ENCODE data around the gene KNG1.
A peak's percentile ranks its signal among the peaks of the same experiment; 100 is the strongest.

Gene KNG1

DNA sequence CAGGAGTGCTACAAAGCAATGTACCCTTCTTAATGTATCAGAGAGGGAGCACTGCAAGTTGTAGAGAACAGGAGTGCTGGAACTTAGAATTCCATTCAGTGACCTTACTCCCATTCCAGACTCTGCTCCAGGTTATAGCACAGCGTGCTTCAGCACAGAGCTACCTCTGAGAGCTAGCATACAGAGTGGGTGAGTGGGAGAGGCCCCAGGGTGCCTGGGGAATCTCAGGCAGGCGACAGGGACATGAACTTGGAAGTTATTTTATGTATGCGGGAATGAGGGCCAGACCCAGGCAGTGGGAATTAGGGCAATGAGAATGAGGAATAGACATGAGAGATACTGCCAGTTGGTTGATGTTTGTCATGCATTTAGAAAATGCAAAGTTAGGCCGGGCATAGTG lies 3.7 kb upstream of the KNG1 start:
- no peak for DNase-seq

GRCh38 chr3:186719945-186720739 lies 3.0 kb downstream of the KNG1 start:
- no peak for DNase-seq

GRCh38 chr3:186722457-186722856 lies 5.3 kb downstream of the KNG1 start:
- DNase-seq: no peak

DNA sequence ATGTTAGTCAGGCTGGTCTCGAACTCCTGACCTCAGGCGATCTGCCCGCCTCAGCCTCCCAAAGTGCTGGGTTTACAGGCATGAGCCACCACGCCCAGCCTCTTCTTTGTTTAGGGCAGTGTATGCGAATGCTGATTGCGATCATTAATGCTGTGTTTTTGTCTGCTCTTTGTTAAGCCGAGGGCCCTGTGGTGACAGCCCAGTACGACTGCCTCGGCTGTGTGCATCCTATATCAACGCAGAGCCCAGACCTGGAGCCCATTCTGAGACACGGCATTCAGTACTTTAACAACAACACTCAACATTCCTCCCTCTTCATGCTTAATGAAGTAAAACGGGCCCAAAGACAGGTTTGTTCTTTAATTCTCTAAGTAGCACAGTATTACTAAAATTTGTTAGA lies 7.8 kb downstream of the KNG1 start:
- no peak for DNase-seq

DNA sequence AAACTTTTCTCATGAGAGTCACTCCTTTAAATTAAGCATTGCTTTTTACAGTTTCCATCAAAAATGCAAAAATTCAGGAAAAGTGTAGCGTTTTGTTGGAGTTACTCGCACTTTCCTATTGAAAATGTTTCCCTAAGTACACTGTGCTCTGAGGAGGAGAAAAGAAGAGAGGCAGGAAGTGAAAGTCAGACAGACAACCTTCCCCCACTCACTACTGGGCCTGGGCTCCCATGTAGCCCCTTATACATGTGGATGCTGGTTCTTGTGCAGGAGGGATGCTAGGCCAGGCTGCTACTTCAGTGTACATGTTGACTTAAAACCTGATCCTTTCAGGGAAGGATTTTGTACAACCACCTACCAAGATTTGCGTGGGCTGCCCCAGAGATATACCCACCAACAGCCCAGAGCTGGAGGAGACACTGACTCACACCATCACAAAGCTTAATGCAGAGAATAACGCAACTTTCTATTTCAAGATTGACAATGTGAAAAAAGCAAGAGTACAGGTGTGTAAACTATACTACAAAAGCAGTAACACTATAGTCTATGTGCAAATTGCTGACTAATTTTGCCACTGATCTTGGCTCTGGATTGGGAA lies 15.1 kb downstream of the KNG1 start:
- no peak for DNase-seq

DNA sequence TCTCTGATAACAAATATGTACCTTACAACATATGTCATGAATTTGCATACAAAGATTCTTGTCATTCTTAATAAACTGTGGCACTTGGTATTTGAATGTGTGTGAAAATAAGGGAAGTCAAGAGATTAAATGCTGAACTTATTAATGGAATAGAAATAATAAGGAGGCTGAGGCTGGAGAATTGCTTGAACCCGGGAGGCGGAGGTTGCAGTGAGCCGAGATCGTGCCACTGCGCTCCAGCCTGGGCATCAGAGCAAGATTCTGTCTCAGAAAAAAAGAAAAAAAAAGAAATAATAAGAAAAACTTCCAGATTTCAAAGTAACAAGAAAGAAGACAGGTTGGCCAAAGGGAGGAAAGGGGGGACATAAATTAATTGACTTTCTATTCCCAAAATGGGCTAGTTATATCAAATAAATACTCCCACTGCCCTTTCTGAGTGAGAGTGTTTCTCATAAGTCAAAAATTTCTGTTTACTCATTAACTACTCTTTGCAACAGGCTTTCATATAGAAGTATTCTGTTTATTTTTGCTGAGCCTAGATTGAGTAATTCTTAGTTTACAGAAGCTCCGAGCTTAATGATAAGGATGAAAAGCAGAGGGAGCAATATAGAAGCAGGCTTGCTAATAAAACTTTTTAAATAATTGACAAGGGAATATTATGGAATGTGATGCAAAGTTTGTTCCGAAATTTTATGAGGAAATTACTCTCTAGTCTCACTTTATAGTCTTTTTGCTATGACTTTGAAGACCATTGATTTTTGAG lies 25.6 kb downstream of the KNG1 start:
- DNase-seq: no peak

DNA sequence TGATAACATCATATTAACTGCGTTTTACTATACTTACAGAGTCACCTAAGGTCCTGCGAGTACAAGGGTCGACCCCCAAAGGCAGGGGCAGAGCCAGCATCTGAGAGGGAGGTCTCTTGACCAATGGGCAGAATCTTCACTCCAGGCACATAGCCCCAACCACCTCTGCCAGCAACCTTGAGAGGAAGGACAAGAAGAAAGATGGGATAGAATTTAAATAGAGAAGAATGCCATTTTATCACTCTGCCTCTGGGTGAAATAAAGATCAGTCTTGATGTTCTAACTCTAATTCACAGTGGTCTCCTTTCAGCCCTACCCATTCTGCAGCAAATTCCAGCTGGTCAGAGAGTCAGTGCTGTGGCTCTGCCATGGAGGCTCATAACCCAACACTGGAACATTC lies 26.5 kb downstream of the KNG1 start:
- DNase-seq: no peak

DNA sequence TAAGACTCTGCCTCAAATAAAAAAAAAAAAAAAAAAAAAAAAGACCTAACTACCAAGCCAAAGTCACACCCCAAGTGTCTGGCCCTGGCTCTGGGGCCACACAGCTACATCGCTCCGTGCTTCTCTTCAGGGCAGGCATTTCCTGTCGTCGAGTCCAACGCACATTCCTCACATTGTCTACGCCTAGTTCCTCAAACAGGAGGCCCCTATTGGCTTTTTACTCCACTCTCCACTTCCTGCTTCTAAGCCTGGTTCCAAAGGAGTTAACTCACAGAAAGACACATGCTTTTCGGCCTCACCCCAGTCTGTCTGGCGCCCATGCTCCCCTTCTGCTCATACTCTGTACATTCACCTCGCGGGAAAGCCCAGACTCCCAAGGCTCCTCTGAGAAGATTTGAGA lies 28.8 kb downstream of the KNG1 start:
- peak; percentile 41 for DNase-seq

- no peak for DNase-seq
Observed at GRCh38 chr3:186750316-186750715, 33.2 kb downstream of the KNG1 start.

GRCh38 chr3:186751480-186751879 lies 34.3 kb downstream of the KNG1 start:
- DNase-seq: no peak

GRCh38 chr3:186754006-186754405 lies 36.8 kb downstream of the KNG1 start:
- DNase-seq: no peak

GRCh38 chr3:186754871-186755270 lies 37.7 kb downstream of the KNG1 start:
- no peak for DNase-seq

- no peak for DNase-seq
Observed at GRCh38 chr3:186757214-186757613, 40.1 kb downstream of the KNG1 start.

DNA sequence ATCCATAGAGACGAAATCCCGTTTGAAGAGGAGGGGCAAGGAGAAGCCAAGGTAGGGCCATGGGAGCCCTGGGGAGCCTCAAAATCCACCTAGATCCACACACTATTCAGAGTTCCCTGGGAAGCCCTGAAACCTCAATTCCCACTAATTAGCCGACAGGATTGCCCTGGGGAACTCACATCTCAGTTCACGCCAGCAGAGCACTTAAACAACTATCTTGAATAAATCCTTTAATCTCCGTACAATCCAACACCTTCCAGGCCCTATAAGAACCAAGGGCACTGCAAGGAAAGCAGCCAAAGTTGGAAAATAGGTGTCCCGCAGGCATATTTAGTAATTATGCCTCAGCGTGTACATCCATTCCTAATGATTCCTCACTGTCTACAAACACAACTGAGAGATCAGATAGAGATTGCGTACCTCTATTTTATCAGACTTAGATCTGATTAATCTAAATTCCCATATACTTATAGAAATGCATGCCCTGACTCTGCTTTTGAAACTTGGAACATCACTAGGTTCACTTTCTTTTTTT lies 40.6 kb downstream of the KNG1 start:
- no peak for DNase-seq

GRCh38 chr3:186759231-186759930 lies 42.2 kb downstream of the KNG1 start:
- no peak for DNase-seq

DNA sequence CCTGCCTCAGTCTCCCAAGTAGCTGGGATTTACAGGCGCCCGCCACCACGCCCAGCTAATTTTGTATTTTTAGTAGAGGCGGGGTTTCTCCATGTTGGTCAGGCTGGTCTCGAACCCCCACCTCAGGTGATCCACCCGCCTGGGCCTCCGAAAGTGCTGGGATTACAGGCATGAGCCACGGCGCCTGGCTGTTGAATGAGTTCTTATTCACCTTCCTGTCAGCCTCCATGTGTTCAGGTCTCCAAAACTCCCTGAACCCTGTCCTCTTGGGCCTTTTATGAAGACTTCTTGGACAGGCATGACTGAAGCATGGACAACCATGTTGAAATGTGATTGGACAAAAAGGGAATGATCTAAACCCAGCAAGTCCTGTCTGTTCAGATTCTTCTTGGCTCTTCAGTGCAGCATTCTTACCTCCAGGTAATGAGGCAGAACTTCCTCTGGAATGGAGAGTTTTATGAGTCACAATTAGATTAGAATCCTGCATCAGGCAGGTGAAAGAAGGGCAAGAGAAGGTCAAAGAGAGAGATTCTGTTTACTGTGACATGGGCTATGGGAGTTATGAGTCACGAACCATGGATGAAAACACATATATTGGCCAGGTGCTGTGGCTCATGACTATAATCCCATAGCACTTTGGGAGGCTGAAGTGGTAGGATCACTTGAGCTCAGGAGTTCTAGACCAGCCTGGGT lies 43.1 kb downstream of the KNG1 start:
- no peak for DNase-seq

- DNase-seq: no peak
Observed at GRCh38 chr3:186760897-186761447, 43.8 kb downstream of the KNG1 start.

- DNase-seq: no peak
Observed at GRCh38 chr3:186772281-186772694, 55.1 kb downstream of the KNG1 start.

DNA sequence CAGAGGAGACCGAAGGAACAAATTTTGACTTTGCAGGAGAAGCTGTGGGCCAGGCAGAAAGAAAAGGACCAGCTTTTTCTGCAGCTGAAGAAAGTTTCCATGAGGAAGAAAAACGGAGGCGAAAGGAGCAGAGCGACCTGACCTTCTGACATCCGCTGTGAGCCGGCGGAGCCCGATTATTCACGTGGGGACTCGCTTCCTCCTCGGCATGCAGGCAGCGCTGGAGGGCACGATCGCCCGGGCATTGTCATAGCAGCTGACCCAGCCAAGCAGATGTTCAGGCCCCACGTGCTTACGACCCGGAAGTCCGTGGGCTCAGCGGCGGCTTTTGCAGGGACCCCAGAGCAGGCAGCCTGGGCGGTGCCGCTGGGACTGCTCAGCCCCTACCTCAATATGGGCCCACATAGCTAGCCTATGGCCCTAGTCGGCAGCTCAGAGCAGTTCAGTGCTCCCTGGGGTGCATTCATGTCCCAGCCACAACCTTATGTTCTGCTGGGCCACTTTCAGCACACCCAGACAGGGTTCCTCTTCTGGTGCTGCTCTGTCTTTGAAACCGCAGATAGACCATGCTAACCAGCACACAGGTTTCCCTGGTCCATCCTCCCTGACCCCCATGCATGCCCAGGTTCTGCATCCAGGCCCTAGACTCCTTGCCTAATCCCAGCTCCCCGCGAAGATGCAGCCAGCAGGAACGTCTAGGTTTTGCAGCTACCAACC lies 55.7 kb downstream of the KNG1 start:
- peak; percentile 67 for DNase-seq

- DNase-seq: no peak
Observed at GRCh38 chr3:186775999-186776398, 58.8 kb downstream of the KNG1 start.

- DNase-seq: no peak
Observed at GRCh38 chr3:186779204-186779603, 62.0 kb downstream of the KNG1 start.
